HepG2 (cell line): ENCODE results near the gene ARHGAP10.

Experiments
- CBX1 ChIP-seq: IDR thresholded peaks from one replicate; pipeline ENCODE4 v1.6.1; 2016; ENCODE audit warnings: antibody characterized with exemption, low read depth
- CREM ChIP-seq, 2 experiments: sonication (generic) in 1 of 2; formaldehyde crosslinking in 1 of 2; IDR thresholded peaks; 2 replicates each; pipeline versions ENCODE4 v1.4.0 to v1.6.1; 2016 to 2020; ENCODE audit warnings: antibody characterized with exemption in 1 of 2, mild to moderate bottlenecking in 1 of 2, missing genetic modification reagents in 1 of 2
- DPF2 ChIP-seq: sonication (generic); formaldehyde crosslinking; IDR thresholded peaks from 2 replicates; pipeline ENCODE4 v1.4.0; 2020; ENCODE audit warnings: mild to moderate bottlenecking, low read depth, missing genetic modification reagents, borderline replicate concordance
- NCOR1 ChIP-seq: fragments of 200-600 bp; sonication (generic); IDR thresholded peaks from 2 replicates; pipeline ENCODE4 v1.7.0; 2017; ENCODE audit warnings: antibody characterized with exemption, low read length, borderline replicate concordance
- NFE2L2 ChIP-seq: fragments of 150-350 bp; IDR thresholded peaks from 2 replicates; pipeline ENCODE4 v1.6.1; 2014; ENCODE audit warnings: low read length
- NR2F1 ChIP-seq, 2 experiments: fragments of 450-650 bp in 1 of 2; formaldehyde crosslinking in 1 of 2; IDR thresholded peaks; 2 replicates each; pipeline versions ENCODE4 v1.5.0 to v1.6.1; 2016 to 2020; ENCODE audit warnings: mild to moderate bottlenecking in 1 of 2, missing compliant biosample characterization in 1 of 2, missing genetic modification reagents in 1 of 2, moderate library complexity in 1 of 2
- POLR2AphosphoS5 ChIP-seq: IDR thresholded peaks from 2 replicates; pipeline ENCODE4 v1.6.1; 2012; ENCODE audit warnings: low read depth, low read length
- UBTF ChIP-seq: sonication (generic); formaldehyde crosslinking; IDR thresholded peaks from 2 replicates; pipeline ENCODE4 v1.4.0; 2020; ENCODE audit warnings: mild to moderate bottlenecking, missing genetic modification reagents
- ZNF773 ChIP-seq: sonication (generic); formaldehyde crosslinking; IDR thresholded peaks from 2 replicates; pipeline ENCODE4 v1.4.0; 2020; ENCODE audit warnings: missing genetic modification reagents, borderline replicate concordance
- TF ChIP-seq, protein P1 (sequence below): sonication (generic); formaldehyde crosslinking; IDR thresholded peaks from 2 replicates; pipeline ENCODE4 v1.5.0; 2020; ENCODE audit warnings: mild to moderate bottlenecking, missing genetic modification reagents, moderate library complexity

DNA sequence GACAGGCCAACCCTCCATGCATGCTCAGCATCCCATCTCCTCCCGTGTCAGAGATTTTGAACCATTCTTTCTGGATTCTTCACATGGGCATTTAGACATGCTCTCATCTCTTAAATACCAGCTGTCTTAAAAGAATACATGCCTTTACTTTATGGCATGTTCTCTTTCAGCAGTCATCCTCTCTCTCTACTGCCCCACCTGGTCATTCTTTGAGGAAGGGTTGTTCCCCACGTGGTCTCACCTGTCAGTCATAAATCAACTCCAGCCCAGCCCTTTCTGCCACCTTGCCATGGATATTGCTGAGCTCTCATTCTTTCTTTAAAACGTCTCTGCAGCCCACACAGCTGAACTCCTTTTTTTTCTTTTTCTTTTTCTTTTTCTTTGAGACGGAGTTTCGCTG is 111.3 kb downstream of the ARHGAP10 start:
- no peak for TF ChIP-seq NR2F1 (CRISPR knock-in tag; IDR thresholded peaks at IDR 0.05)
- TF ChIP-seq UBTF (CRISPR knock-in tag) = no peak
- no peak for TF ChIP-seq NCOR1
- no peak for TF ChIP-seq CBX1
- no peak for TF ChIP-seq DPF2 (CRISPR knock-in tag)
- TF ChIP-seq ZNF773 (CRISPR knock-in tag) = no peak
- no peak for TF ChIP-seq POLR2AphosphoS5
- TF ChIP-seq, protein P1, sequence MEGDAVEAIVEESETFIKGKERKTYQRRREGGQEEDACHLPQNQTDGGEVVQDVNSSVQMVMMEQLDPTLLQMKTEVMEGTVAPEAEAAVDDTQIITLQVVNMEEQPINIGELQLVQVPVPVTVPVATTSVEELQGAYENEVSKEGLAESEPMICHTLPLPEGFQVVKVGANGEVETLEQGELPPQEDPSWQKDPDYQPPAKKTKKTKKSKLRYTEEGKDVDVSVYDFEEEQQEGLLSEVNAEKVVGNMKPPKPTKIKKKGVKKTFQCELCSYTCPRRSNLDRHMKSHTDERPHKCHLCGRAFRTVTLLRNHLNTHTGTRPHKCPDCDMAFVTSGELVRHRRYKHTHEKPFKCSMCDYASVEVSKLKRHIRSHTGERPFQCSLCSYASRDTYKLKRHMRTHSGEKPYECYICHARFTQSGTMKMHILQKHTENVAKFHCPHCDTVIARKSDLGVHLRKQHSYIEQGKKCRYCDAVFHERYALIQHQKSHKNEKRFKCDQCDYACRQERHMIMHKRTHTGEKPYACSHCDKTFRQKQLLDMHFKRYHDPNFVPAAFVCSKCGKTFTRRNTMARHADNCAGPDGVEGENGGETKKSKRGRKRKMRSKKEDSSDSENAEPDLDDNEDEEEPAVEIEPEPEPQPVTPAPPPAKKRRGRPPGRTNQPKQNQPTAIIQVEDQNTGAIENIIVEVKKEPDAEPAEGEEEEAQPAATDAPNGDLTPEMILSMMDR (CRISPR knock-in tag) = no peak
- no peak for TF ChIP-seq NFE2L2
- no peak for TF ChIP-seq CREM (IDR thresholded peaks at IDR 0.05)
- TF ChIP-seq CREM (CRISPR knock-in tag; IDR thresholded peaks at IDR 0.05) = no peak
